HepG2 (cell line): ENCODE results near the gene TMEM44. TPM values are rescaled to one million over a fixed set of nuclear protein-coding genes. Genes with fewer than 3 reads are reported as not detected.

Source experiments
- ATAC-seq: fragments of 200-7000 bp; cut with Tn5 transposase; 3 replicates; pipeline ENCODE4 v1.9.1; 2020; ENCODE audit warnings: mild to moderate bottlenecking, moderate library complexity
- BruUV-seq: library from RNA; stranded (reverse); fragments of 400-500 nt; replicated peaks from 2 replicates; lab custom pipeline; 2021; lab: Mats Ljungman, UMichigan
- CTCF ChIA-PET: fragments of 300-600 bp; formaldehyde crosslinking; extraction: SDS; loops from one replicate; lab custom pipeline; 2021; ENCODE audit warnings: low total read pairs, inconsistent platforms, low intra/inter-chr PET ratio; lab: Yijun Ruan, JAX
- POLR2A ChIA-PET: fragments of 350-600 bp; sonication (Branson Sonifier 250); formaldehyde crosslinking; loops from one replicate; lab custom pipeline; 2020; ENCODE audit warnings: antibody characterized with exemption, inconsistent platforms; lab: Yijun Ruan, JAX
- DNase-seq: peaks from one replicate; pipeline ENCODE4 v3.0.0-alpha.2; 2015; ENCODE audit warnings: low spot score
- FAIRE-seq: peaks from 3 replicates; lab custom pipeline; 2011; peaks lifted over from hg19 to GRCh38; lab: Jason Lieb, UNC
- H2AFZ ChIP-seq: one replicate; pipeline ENCODE4 v1.6.1; 2011; ENCODE audit warnings: low read length, inconsistent platforms
- H3K27ac ChIP-seq: fragments of 300-600 bp; 3 replicates; pipeline ENCODE4 v1.8.0; 2011; ENCODE audit warnings: mixed run types, mild to moderate bottlenecking, mixed read lengths, low read length, inconsistent platforms; ENCODE audit not compliant: insufficient read depth; ENCODE audit errors: extremely low read length
- H3K27me3 ChIP-seq, 2 experiments: fragments of 200-600 bp in 1 of 2; 2 replicates in 1 of 2; 3 replicates in 1 of 2; pipeline versions ENCODE4 v1.6.0 to v1.8.0; 2011; ENCODE audit warnings: low read length in 2 of 2, mild to moderate bottlenecking in 2 of 2, moderate library complexity in 2 of 2, inconsistent platforms in 1 of 2; ENCODE audit not compliant: insufficient read depth in 2 of 2, control insufficient read depth in 1 of 2
- H3K36me3 ChIP-seq, 2 experiments: fragments of 200-600 bp in 1 of 2; replicated peaks in 1 of 2; 2 replicates in 1 of 2; 3 replicates in 1 of 2; pipeline versions ENCODE4 v1.5.1 to v1.8.0; 2011; ENCODE audit warnings: low read length in 2 of 2, inconsistent platforms in 1 of 2; ENCODE audit not compliant: insufficient read depth in 2 of 2, control insufficient read depth in 1 of 2
- H3K4me1 ChIP-seq: 2 replicates; pipeline ENCODE4 v1.5.1; 2012; ENCODE audit warnings: low read length, inconsistent platforms; ENCODE audit not compliant: insufficient read depth
- H3K4me2 ChIP-seq: 2 replicates; pipeline ENCODE4 v1.6.0; 2011; ENCODE audit warnings: low read depth, low read length, inconsistent platforms
- H3K4me3 ChIP-seq, 3 experiments: fragments of 200-600 bp in 1 of 3; sonication (generic), shearing (Covaris generic) in 1 of 3; replicated peaks in 1 of 3; 2 replicates each; pipeline ENCODE4 v1.5.1; 2011 to 2016; ENCODE audit warnings: low read length in 3 of 3, inconsistent platforms in 2 of 3, low read depth in 2 of 3, mild to moderate bottlenecking in 2 of 3, control low read depth in 1 of 3, mixed read lengths in 1 of 3; ENCODE audit not compliant: insufficient read depth in 1 of 3
- H3K79me2 ChIP-seq: one replicate; pipeline ENCODE4 v1.6.1; 2011; ENCODE audit warnings: low read length, inconsistent platforms; ENCODE audit not compliant: insufficient read depth
- H3K9ac ChIP-seq: 2 replicates; pipeline ENCODE4 v1.6.0; 2011; ENCODE audit warnings: mild to moderate bottlenecking, low read depth, low read length, inconsistent platforms; ENCODE audit not compliant: insufficient read depth
- H3K9me3 ChIP-seq: 2 replicates; pipeline ENCODE4 v1.5.1; 2012; ENCODE audit warnings: mild to moderate bottlenecking, low read length
- H4K20me1 ChIP-seq: 2 replicates; pipeline ENCODE4 v1.6.0; 2011; ENCODE audit warnings: inconsistent platforms, mild to moderate bottlenecking, low read length, moderate library complexity; ENCODE audit not compliant: insufficient read depth
- ATF3 ChIP-seq: sonication (generic); formaldehyde crosslinking; IDR thresholded peaks from 2 replicates; pipeline ENCODE4 v1.4.0; 2020; ENCODE audit warnings: missing genetic modification reagents
- BHLHE40 ChIP-seq: IDR thresholded peaks from 2 replicates; pipeline ENCODE4 v1.6.1; 2011; ENCODE audit warnings: low read length, improper control_type of control experiment
- ELF3 ChIP-seq: IDR thresholded peaks from 2 replicates; pipeline ENCODE4 v1.6.1; 2016; ENCODE audit warnings: missing genetic modification reagents, missing compliant biosample characterization
- FOSL2 ChIP-seq: sonication (generic); formaldehyde crosslinking; IDR thresholded peaks from 2 replicates; pipeline ENCODE4 v1.4.0; 2020; ENCODE audit warnings: missing genetic modification reagents
- GATAD2A ChIP-seq: IDR thresholded peaks from 2 replicates; pipeline ENCODE4 v1.6.1; 2016
- GRHL1 ChIP-seq: sonication (generic); formaldehyde crosslinking; conservative IDR thresholded peaks from 2 replicates; pipeline ENCODE4 v1.8.0; 2022; ENCODE audit warnings: missing genetic modification reagents
- KLF11 ChIP-seq: IDR thresholded peaks from 2 replicates; pipeline ENCODE4 v1.6.1; 2016; ENCODE audit warnings: missing compliant biosample characterization
- MIXL1 ChIP-seq: IDR thresholded peaks from 2 replicates; pipeline ENCODE4 v1.6.1; 2016
- SALL1 ChIP-seq: sonication (generic); formaldehyde crosslinking; IDR thresholded peaks from 2 replicates; pipeline ENCODE4 v1.8.0; 2022; ENCODE audit warnings: mild to moderate bottlenecking, missing genetic modification reagents
- SAP130 ChIP-seq: IDR thresholded peaks from 2 replicates; pipeline ENCODE4 v1.6.1; 2016; ENCODE audit warnings: low read depth
- ZFX ChIP-seq: sonication (generic); formaldehyde crosslinking; IDR thresholded peaks from 2 replicates; pipeline ENCODE4 v1.4.0; 2020; ENCODE audit warnings: mild to moderate bottlenecking, low read depth, missing genetic modification reagents, moderate library complexity
- ZNF121 ChIP-seq: sonication (generic); formaldehyde crosslinking; IDR thresholded peaks from 2 replicates; pipeline ENCODE4 v1.5.0; 2020; ENCODE audit warnings: mild to moderate bottlenecking, missing genetic modification reagents
- ZNF3 ChIP-seq: IDR thresholded peaks from 2 replicates; pipeline ENCODE4 v1.7.0; 2017; ENCODE audit warnings: inconsistent platforms
- ZNF546 ChIP-seq: sonication (generic); formaldehyde crosslinking; conservative IDR thresholded peaks from 2 replicates; pipeline ENCODE4 v1.8.1; 2023; ENCODE audit warnings: mild to moderate bottlenecking, missing genetic modification reagents
- ZNF850 ChIP-seq: sonication (generic); formaldehyde crosslinking; conservative IDR thresholded peaks from 2 replicates; pipeline ENCODE4 v1.9.0; 2021; ENCODE audit warnings: mild to moderate bottlenecking, missing genetic modification reagents
- WGBS: methylation state at CpG from one replicate; pipeline ENCODE4 v1.1.6; 2017; ENCODE audit warnings: low lambda C conversion rate; 5-methylcytosine and 5-hydroxymethylcytosine counted together
- in situ Hi-C: cut with HindIII; loops from 2 replicates; pipeline ENCODE4 v1.10.0; 2017; ENCODE audit warnings: low pct_unique_long_range_greater_than_20kb; ENCODE audit not compliant: extremely low pct_ligation_motif_present
- intact Hi-C: fragments of 100-400 bp; cut with micrococcal nuclease; formaldehyde crosslinking; loops from one replicate; pipeline ENCODE4 v1.10.0; 2022; ENCODE audit not compliant: unreplicated experiment
- polyA plus RNA-seq, 8 experiments: library from polyadenylated mRNA; depleted of rRNA in 3 of 8; stranded (reverse) in 7 of 8; unstranded in 1 of 8; fragments of >200 nt; fragmentation: Illumina TruSeq in 4 of 8; extraction: Trizol in 4 of 8; gene quantifications; 2 replicates each; pipeline versions ENCODE4 v1.2.1 to v1.2.3, GENCODE V29; 2011 to 2016; ENCODE audit warnings: low read depth in 4 of 8, missing spikeins in 1 of 8, mixed read lengths in 1 of 8; ENCODE audit not compliant: insufficient read depth in 1 of 8
- total RNA-seq, 5 experiments: library from RNA; depleted of rRNA; stranded (reverse); fragments of >200 nt; fragmentation: Illumina TruSeq; extraction: Trizol; gene quantifications; 2 replicates each; pipeline ENCODE4 v1.2.3, GENCODE V29; 2016; ENCODE audit warnings: low read depth in 1 of 5

Gene TMEM44
- total and polyA plus RNA-seq, 2 of the 13 experiments (the other 11 are each of a cell fraction or from before 2014, with no cell fraction given) = 7.3 to 13.8 TPM

- no peak overlapping the region for H2AFZ ChIP-seq
- 3% methylated on average over 7 of the region's 9 CpGs for WGBS
- FAIRE-seq = no peak
- no peaks in the 10 kb centered on the region for H3K36me3 ChIP-seq
- no peak overlapping the region for H3K4me3 ChIP-seq
- BruUV-seq = no TSS peak
- H4K20me1 ChIP-seq = no peaks in the 10 kb centered on the region
- no peaks in the 10 kb centered on the region for H3K9me3 ChIP-seq
- ATAC-seq = peak; percentile 41
- H3K4me2 ChIP-seq = peak overlapping the region; percentile 59
- ChIA-PET POLR2A (interaction anchor here (1.8 kb wide), 1 partner anchor 22 kb away, joined by 6 read pairs; no protein-coding TSS in a partner anchor), CTCF (no interaction called here)
- peaks cover 49% of the 10 kb centered on the region for H3K4me1 ChIP-seq
- H3K79me2 ChIP-seq = no peaks in the 10 kb centered on the region
- H3K27me3 ChIP-seq = no peaks in the 10 kb centered on the region
- H3K9ac ChIP-seq = peak overlapping the region; percentile 37; the same call in 1 of the 2 replicates
- in situ Hi-C loops (no loop called here), intact Hi-C loops (no loop called here)
- peak; percentile 48 for DNase-seq
- peak; percentile 79 for TF ChIP-seq ZNF121
- TF ChIP-seq ZFX = peak; percentile 20; the same call in 1 of the 2 replicates
- TF ChIP-seq FOSL2 (CRISPR knock-in tag) = peak; percentile 94
- TF ChIP-seq SALL1 (CRISPR knock-in tag) = 0 out of 2 replicates have a peak, but pooled peaks have one; percentile 18
- no peak for TF ChIP-seq ZNF3 (CRISPR knock-in tag)
- no peak for TF ChIP-seq KLF11 (CRISPR knock-in tag)
- TF ChIP-seq MIXL1 (CRISPR knock-in tag) = no peak
- TF ChIP-seq ELF3 = peak; percentile 48; the same call in 1 of the 2 replicates
- peak; percentile 56; the same call in 1 of the 2 replicates for TF ChIP-seq BHLHE40
- TF ChIP-seq ZNF546 (CRISPR knock-in tag) = no peak
- no peak for TF ChIP-seq GRHL1 (CRISPR knock-in tag)
- TF ChIP-seq ATF3 = peak; percentile 46; the same call in 1 of the 2 replicates
- TF ChIP-seq GATAD2A = 0 out of 2 replicates have a peak, but pooled peaks have one; percentile 13
- no peak for TF ChIP-seq ZNF850 (CRISPR knock-in tag)
- 0 out of 2 replicates have a peak, but pooled peaks have one; percentile 25 for TF ChIP-seq SAP130 (CRISPR knock-in tag)
- H3K27ac ChIP-seq = no peak overlapping the region
Measured at GRCh38 chr3:194577986-194578905, 55.0 kb downstream of the TMEM44 start.
